Fibroblast of mammary gland (primary cell): Measurements from ENCODE around the gene SYNE1.

ENCODE experiments used
- DNase-seq: peaks from one replicate; pipeline ENCODE4 v3.0.0-alpha.2; 2010; ENCODE audit warnings: low read depth
- H3K4me3 ChIP-seq: 2 replicates; pipeline ENCODE4 v1.5.1; 2011; ENCODE audit warnings: low read depth, mild to moderate bottlenecking, low read length, moderate library complexity; ENCODE audit not compliant: control insufficient read depth
- CTCF ChIP-seq: conservative IDR thresholded peaks from 2 replicates; pipeline ENCODE4 v1.5.1; 2011; ENCODE audit warnings: low read depth, low read length, inconsistent platforms; ENCODE audit not compliant: control insufficient read depth, insufficient read depth

Gene SYNE1

GRCh38 chr6:152356016-152356415 lies 281.1 kb downstream of the SYNE1 start:
- DNase-seq, result no peak
- TF ChIP-seq CTCF, result no peak
- H3K4me3 ChIP-seq, result no peak overlapping the region

GRCh38 chr6:152355166-152355565 lies 282.0 kb downstream of the SYNE1 start:
- no peak for TF ChIP-seq CTCF
- H3K4me3 ChIP-seq, result no peak overlapping the region
- DNase-seq, result no peak

GRCh38 chr6:152353440-152353839 lies 283.7 kb downstream of the SYNE1 start:
- DNase-seq, result no peak
- H3K4me3 ChIP-seq, result no peak overlapping the region
- TF ChIP-seq CTCF, result no peak

- no peak for TF ChIP-seq CTCF
- no peak overlapping the region for H3K4me3 ChIP-seq
These were observed 285.4 kb downstream of the SYNE1 start for GRCh38 chr6:152351742-152352141.

GRCh38 chr6:152351110-152351509 lies 286.1 kb downstream of the SYNE1 start:
- TF ChIP-seq CTCF, result no peak
- H3K4me3 ChIP-seq, result no peak overlapping the region
- no peak for DNase-seq

More at GRCh38 chr6:152351742-152352141, 285.4 kb downstream of the SYNE1 start:
- no peak for DNase-seq

- H3K4me3 ChIP-seq, result no peak overlapping the region
- no peak for TF ChIP-seq CTCF
- no peak for DNase-seq
These were observed 289.0 kb downstream of the SYNE1 start for GRCh38 chr6:152348116-152348515.

GRCh38 chr6:152343735-152344360 lies 293.3 kb downstream of the SYNE1 start:
- no peak for TF ChIP-seq CTCF
- H3K4me3 ChIP-seq, result no peak overlapping the region
- no peak for DNase-seq
